IMR-90 (cell line): ENCODE results near the gene SEPTIN2. TPM values are rescaled to one million over a fixed set of nuclear protein-coding genes. Genes with fewer than 3 reads are reported as not detected.

Experiments used
- ATAC-seq: fragments of 200-7000 bp; cut with Tn5 transposase; 2 replicates; pipeline ENCODE4 v1.9.1; 2020; ENCODE audit warnings: low read depth, mild to moderate bottlenecking, moderate library complexity
- BruUV-seq: library from RNA; stranded (reverse); fragments of 400-500 nt; replicated peaks from 2 replicates; lab custom pipeline; 2021; lab: Mats Ljungman, UMichigan
- CTCF ChIA-PET: fragments of 300-600 bp; formaldehyde crosslinking; extraction: SDS; loops from one replicate; lab custom pipeline; 2021; ENCODE audit warnings: antibody characterized with exemption; lab: Yijun Ruan, JAX
- POLR2A ChIA-PET: fragments of 300-600 bp; sonication (Branson Sonifier 250); formaldehyde crosslinking; loops from one replicate; lab custom pipeline; 2022; ENCODE audit warnings: antibody characterized with exemption; ENCODE audit not compliant: unreplicated experiment; lab: Charles Lee
- DNase-seq: peaks from one replicate; pipeline ENCODE4 v3.0.0; 2013
- H2AFZ ChIP-seq: replicated peaks from 2 replicates; pipeline ENCODE3; 2013; ENCODE audit warnings: low read length, mild to moderate bottlenecking; ENCODE audit not compliant: poor library complexity
- H2AK5ac ChIP-seq: 2 replicates; pipeline ENCODE4 v1.6.1; 2013; ENCODE audit warnings: low read depth, low read length, inconsistent platforms
- H2AK9ac ChIP-seq: replicated peaks from 2 replicates; pipeline ENCODE3; 2013; ENCODE audit warnings: mild to moderate bottlenecking, low read depth, low read length, moderate library complexity; ENCODE audit not compliant: poor library complexity
- H2BK120ac ChIP-seq: 2 replicates; pipeline ENCODE4 v1.6.1; 2013; ENCODE audit warnings: low read depth, low read length, inconsistent platforms
- H2BK15ac ChIP-seq: 3 replicates; pipeline ENCODE4 v1.6.1; 2013; ENCODE audit warnings: low read depth, low read length, inconsistent platforms
- H2BK20ac ChIP-seq: 2 replicates; pipeline ENCODE4 v1.6.1; 2013; ENCODE audit warnings: low read depth, mild to moderate bottlenecking, inconsistent platforms, low read length, moderate library complexity
- H2BK5ac ChIP-seq: 2 replicates; pipeline ENCODE4 v1.6.1; 2013; ENCODE audit warnings: mild to moderate bottlenecking, low read depth, low read length, inconsistent platforms; ENCODE audit not compliant: poor library complexity, severe bottlenecking
- H3K14ac ChIP-seq: replicated peaks from 2 replicates; pipeline ENCODE4 v1.6.1; 2013; ENCODE audit warnings: low read depth, low read length, inconsistent platforms
- H3K18ac ChIP-seq: 2 replicates; pipeline ENCODE4 v1.6.1; 2013; ENCODE audit warnings: low read depth, low read length, control low read depth
- H3K23ac ChIP-seq: 2 replicates; pipeline ENCODE4 v1.6.1; 2013; ENCODE audit warnings: low read depth, low read length, inconsistent platforms
- H3K27ac ChIP-seq: 2 replicates; pipeline ENCODE4 v1.5.1; 2013; ENCODE audit warnings: mild to moderate bottlenecking, control low read depth, low read length; ENCODE audit not compliant: insufficient read depth
- H3K27me3 ChIP-seq: 2 replicates; pipeline ENCODE4 v1.6.1; 2013; ENCODE audit warnings: low read length; ENCODE audit not compliant: control insufficient read depth, insufficient read depth
- H3K36me3 ChIP-seq: 2 replicates; pipeline ENCODE4 v1.6.1; 2013; ENCODE audit warnings: low read length, mixed read lengths; ENCODE audit not compliant: control insufficient read depth, insufficient read depth
- H3K4ac ChIP-seq: 2 replicates; pipeline ENCODE4 v1.6.1; 2013; ENCODE audit warnings: low read depth, low read length, inconsistent platforms
- H3K4me1 ChIP-seq: 2 replicates; pipeline ENCODE4 v1.6.1; 2013; ENCODE audit warnings: low read length, mixed read lengths; ENCODE audit not compliant: control insufficient read depth, insufficient read depth
- H3K4me2 ChIP-seq: 2 replicates; pipeline ENCODE4 v1.6.1; 2013; ENCODE audit warnings: low read depth, mild to moderate bottlenecking, control low read depth, low read length, moderate library complexity
- H3K4me3 ChIP-seq: 2 replicates; pipeline ENCODE4 v1.5.1; 2013; ENCODE audit warnings: low read depth, mild to moderate bottlenecking, control low read depth, low read length, moderate library complexity; ENCODE audit not compliant: insufficient read depth
- H3K56ac ChIP-seq: 2 replicates; pipeline ENCODE4 v1.6.1; 2013; ENCODE audit warnings: low read length, inconsistent platforms; ENCODE audit not compliant: insufficient read depth; ENCODE audit errors: extremely low read depth
- H3K79me1 ChIP-seq, 2 experiments: 2 replicates each; pipeline ENCODE4 v1.6.1; 2013; ENCODE audit warnings: low read length in 2 of 2, inconsistent platforms in 1 of 2, low read depth in 1 of 2
- H3K9ac ChIP-seq: 2 replicates; pipeline ENCODE4 v1.6.1; 2013; ENCODE audit warnings: low read depth, low read length, control low read depth
- H3K9me1 ChIP-seq: 2 replicates; pipeline ENCODE4 v1.6.1; 2013; ENCODE audit warnings: low read length, inconsistent platforms; ENCODE audit not compliant: insufficient read depth
- H3K9me3 ChIP-seq: 2 replicates; pipeline ENCODE4 v1.6.1; 2013; ENCODE audit warnings: low read length; ENCODE audit not compliant: control insufficient read depth, insufficient read depth
- H4K20me1 ChIP-seq: 2 replicates; pipeline ENCODE4 v1.6.1; 2013; ENCODE audit warnings: low read length, inconsistent platforms; ENCODE audit not compliant: insufficient read depth
- H4K5ac ChIP-seq: 2 replicates; pipeline ENCODE4 v1.6.1; 2013; ENCODE audit warnings: mild to moderate bottlenecking, low read depth, low read length, control low read depth
- H4K8ac ChIP-seq, 2 experiments: 2 replicates each; pipeline ENCODE4 v1.6.1; 2013; ENCODE audit warnings: low read depth in 2 of 2, low read length in 2 of 2, control low read depth in 1 of 2, inconsistent platforms in 1 of 2
- H4K91ac ChIP-seq: 2 replicates; pipeline ENCODE4 v1.6.1; 2013; ENCODE audit warnings: low read depth, low read length, inconsistent platforms; ENCODE audit not compliant: insufficient read depth
- ELK1 ChIP-seq: fragments of 150-350 bp; IDR thresholded peaks from 2 replicates; pipeline ENCODE4 v1.6.1; 2016; ENCODE audit warnings: low read depth, mild to moderate bottlenecking, low read length, moderate library complexity, borderline replicate concordance
- FOS ChIP-seq: fragments of 150-350 bp; IDR thresholded peaks from 2 replicates; pipeline ENCODE4 v1.6.1; 2016; ENCODE audit warnings: low read depth, low read length
- MAZ ChIP-seq: IDR thresholded peaks from 2 replicates; pipeline ENCODE4 v1.6.1; 2012; ENCODE audit warnings: low read depth, mild to moderate bottlenecking, low read length, improper control_type of control experiment, moderate library complexity, borderline replicate concordance
- MXI1 ChIP-seq: IDR thresholded peaks from 2 replicates; pipeline ENCODE4 v1.6.1; 2012; ENCODE audit warnings: low read depth, mild to moderate bottlenecking, low read length, moderate library complexity, borderline replicate concordance
- POLR2A ChIP-seq: IDR thresholded peaks from 2 replicates; pipeline ENCODE4 v1.6.1; 2012; ENCODE audit warnings: mild to moderate bottlenecking, low read depth, low read length
- RAD21 ChIP-seq: IDR thresholded peaks from 2 replicates; pipeline ENCODE4 v1.6.1; 2012; ENCODE audit warnings: low read length, improper control_type of control experiment
- RFX5 ChIP-seq: IDR thresholded peaks from 2 replicates; pipeline ENCODE4 v1.8.0; 2012; ENCODE audit warnings: low read depth, mild to moderate bottlenecking, low read length, moderate library complexity
- WGBS, 2 experiments: methylation state at CpG; one replicate each; pipeline versions ENCODE4 v1.1.5 to v1.1.7; 2013; ENCODE audit warnings: missing lambda C conversion rate in 2 of 2; ENCODE audit not compliant: insufficient read length in 1 of 2; ENCODE audit errors: extremely low coverage in 2 of 2; 5-methylcytosine and 5-hydroxymethylcytosine counted together
- dilution Hi-C: fragments of 300-500 bp; cut with HindIII; formaldehyde crosslinking; loops from one replicate; pipeline ENCODE4 v1.14.3; 2018; ENCODE audit warnings: low sequenced_read_pairs; ENCODE audit not compliant: unreplicated experiment
- in situ Hi-C: fragments of 300-500 bp; cut with MboI; formaldehyde crosslinking; loops from 3 replicates; pipeline ENCODE4 v1.14.3; 2019; ENCODE audit warnings: low sequenced_read_pairs, inconsistent platforms, mixed read lengths
- intact Hi-C: fragments of 100-400 bp; cut with micrococcal nuclease; formaldehyde crosslinking; loops from 2 replicates; pipeline ENCODE4 v1.10.0; 2022
- polyA plus RNA-seq, 3 experiments: library from polyadenylated mRNA; depleted of rRNA; stranded (reverse); fragments of >200 nt; gene quantifications; 2 replicates each; pipeline ENCODE4 v1.2.3, GENCODE V29; 2012; ENCODE audit warnings: low replicate concordance in 1 of 3
- total RNA-seq: library from RNA; depleted of rRNA; stranded (reverse); fragments of >200 nt; gene quantifications from 2 replicates; pipeline ENCODE4 v1.2.3, GENCODE V29; 2012
- TF ChIP-seq, protein P1 (sequence below): fragments of 150-350 bp; IDR thresholded peaks from 2 replicates; pipeline ENCODE4 v1.6.1; 2017; ENCODE audit warnings: mild to moderate bottlenecking, antibody characterized with exemption, low read length, low read depth

Gene SEPTIN2
- total and polyA plus RNA-seq, 2 of the 4 experiments (the other 2 are of a cell fraction): 420 to 504 TPM

DNA sequence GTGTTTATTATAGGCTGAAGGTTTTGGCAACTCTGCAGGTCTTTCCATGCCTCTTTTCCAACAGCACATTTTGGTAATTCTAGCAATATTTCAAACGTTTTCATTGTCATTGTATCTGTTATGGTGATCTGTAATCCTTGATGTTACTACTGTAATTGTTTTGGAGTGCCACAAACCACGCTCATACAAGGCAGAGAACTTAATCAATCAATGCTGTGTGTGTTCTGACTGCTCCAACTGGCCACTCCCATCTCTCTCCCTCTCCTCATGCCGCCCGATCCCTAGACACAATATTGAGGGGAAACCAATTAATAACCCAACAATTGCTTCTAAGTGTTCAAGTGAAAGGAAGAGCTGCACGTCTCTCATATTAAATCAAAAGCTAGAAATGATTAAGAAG lies 33.2 kb upstream of the SEPTIN2 start:
- Histone ChIP-seq H4K5ac (no peak overlapping the region), H2BK20ac (no peak overlapping the region), H3K4me2 (no peak overlapping the region), H3K79me1 (peaks cover 35 to 77% of the 10 kb centered on the region in 2 experiments), H3K4me1 (peaks cover 5% of the 10 kb centered on the region), H3K23ac (no peak overlapping the region), H2BK15ac (no peak overlapping the region), H3K56ac (no peak overlapping the region), H4K8ac (0 out of 4 replicates have a peak overlapping the region, but pooled peaks of 1 of the 2 experiments have one; percentile 29), H3K36me3 (no peaks in the 10 kb centered on the region; the same call in 1 of the 2 replicates), H3K9me1 (peaks cover 14% of the 10 kb centered on the region), H2AK5ac (no peak overlapping the region), H3K27me3 (no peaks in the 10 kb centered on the region), H3K18ac (no peak overlapping the region), H2AK9ac (no peak overlapping the region), H4K91ac (no peak overlapping the region), H2BK120ac (no peak overlapping the region), H3K27ac (no peak overlapping the region), H3K4me3 (no peak overlapping the region), H2AFZ (no peak overlapping the region), H4K20me1 (peaks cover 42% of the 10 kb centered on the region), H3K9ac (no peak overlapping the region), H3K9me3 (no peaks in the 10 kb centered on the region), H2BK5ac (no peak overlapping the region), H3K4ac (no peak overlapping the region), H3K14ac (no peak overlapping the region)
- no peak for TF ChIP-seq RAD21
- no peak for TF ChIP-seq MXI1
- no peak for TF ChIP-seq RFX5
- TF ChIP-seq ELK1: no peak
- no peak for TF ChIP-seq POLR2A
- TF ChIP-seq, protein P1, sequence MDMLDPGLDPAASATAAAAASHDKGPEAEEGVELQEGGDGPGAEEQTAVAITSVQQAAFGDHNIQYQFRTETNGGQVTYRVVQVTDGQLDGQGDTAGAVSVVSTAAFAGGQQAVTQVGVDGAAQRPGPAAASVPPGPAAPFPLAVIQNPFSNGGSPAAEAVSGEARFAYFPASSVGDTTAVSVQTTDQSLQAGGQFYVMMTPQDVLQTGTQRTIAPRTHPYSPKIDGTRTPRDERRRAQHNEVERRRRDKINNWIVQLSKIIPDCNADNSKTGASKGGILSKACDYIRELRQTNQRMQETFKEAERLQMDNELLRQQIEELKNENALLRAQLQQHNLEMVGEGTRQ: no peak
- TF ChIP-seq FOS: no peak
- no peak for TF ChIP-seq MAZ
- POLR2A ChIA-PET: no interaction called here
- BruUV-seq: no TSS peak
- WGBS, 2 experiments: no CpG with 5 or more reads among the region's 5 CpGs
- CTCF ChIA-PET: interaction anchor here (0.9 kb wide), 1 partner anchor 11 kb away, joined by 3 read pairs; no protein-coding TSS in a partner anchor
- dilution Hi-C loops: no loop called here
- intact Hi-C loops: no loop called here
- no peak; the same call in 1 of the 2 replicates for ATAC-seq
- in situ Hi-C loops: no loop called here
- no peak for DNase-seq
